ENCODE measurements around the gene EFNA4. TPM values are rescaled to one million over a fixed set of nuclear protein-coding genes. Genes with fewer than 3 reads are reported as not detected.

EFNA4 gene
- total and polyA plus RNA-seq, 9 of the 15 experiments (the other 6 are each of a cell fraction or from before 2014, with no cell fraction given), result 0.68 to 7.4 (median 6.1) TPM

- TF ChIP-seq RBBP5 (IDR thresholded peaks at IDR 0.05; ENCODE audit: borderline replicate concordance, insufficient read depth, low read length, poor library complexity, severe bottlenecking), result peak; percentile 69
- TF ChIP-seq HBP1 (CRISPR knock-in tag; IDR thresholded peaks at IDR 0.05), result no peak
- TF ChIP-seq CBFB (CRISPR knock-in tag; IDR thresholded peaks at IDR 0.05), result peak; percentile 66; the same call in 1 of the 2 replicates
- no peak for TF ChIP-seq U2AF2 (optimal IDR thresholded peaks at IDR 0.05; ENCODE audit: low read depth, low read length)
- TF ChIP-seq TEAD2 (tag; IDR thresholded peaks at IDR 0.05), result no peak
- no peak for TF ChIP-seq ZNF324 (CRISPR knock-in tag; IDR thresholded peaks at IDR 0.05)
- no peak for TF ChIP-seq BRD4 (IDR thresholded peaks at IDR 0.05)
- TF ChIP-seq ILK (tag; IDR thresholded peaks at IDR 0.05; ENCODE audit: borderline replicate concordance, low read depth), result no peak
- TF ChIP-seq BHLHE40 (IDR thresholded peaks at IDR 0.05; ENCODE audit: low read length), result peak; percentile 69
- TF ChIP-seq ZNF41 (CRISPR knock-in tag; conservative IDR thresholded peaks at IDR 0.05), result 0 out of 2 replicates have a peak, but pooled peaks have one; percentile 47
- no peak for TF ChIP-seq ETV1 (tag; conservative IDR thresholded peaks at IDR 0.05; ENCODE audit: low read depth)
- no peak; the same call in 1 of the 2 replicates for TF ChIP-seq XRCC5 (IDR thresholded peaks at IDR 0.05; ENCODE audit: low read depth, low read length)
- no peak for TF ChIP-seq RFX5 (IDR thresholded peaks at IDR 0.05; ENCODE audit: low read depth, low read length)
- TF ChIP-seq, protein P1, sequence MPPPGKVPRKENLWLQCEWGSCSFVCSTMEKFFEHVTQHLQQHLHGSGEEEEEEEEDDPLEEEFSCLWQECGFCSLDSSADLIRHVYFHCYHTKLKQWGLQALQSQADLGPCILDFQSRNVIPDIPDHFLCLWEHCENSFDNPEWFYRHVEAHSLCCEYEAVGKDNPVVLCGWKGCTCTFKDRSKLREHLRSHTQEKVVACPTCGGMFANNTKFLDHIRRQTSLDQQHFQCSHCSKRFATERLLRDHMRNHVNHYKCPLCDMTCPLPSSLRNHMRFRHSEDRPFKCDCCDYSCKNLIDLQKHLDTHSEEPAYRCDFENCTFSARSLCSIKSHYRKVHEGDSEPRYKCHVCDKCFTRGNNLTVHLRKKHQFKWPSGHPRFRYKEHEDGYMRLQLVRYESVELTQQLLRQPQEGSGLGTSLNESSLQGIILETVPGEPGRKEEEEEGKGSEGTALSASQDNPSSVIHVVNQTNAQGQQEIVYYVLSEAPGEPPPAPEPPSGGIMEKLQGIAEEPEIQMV (tag; conservative IDR thresholded peaks at IDR 0.05; ENCODE audit: low read depth), result no peak
- peak; percentile 91; the same call in 1 of the 2 replicates for TF ChIP-seq SPI1 (IDR thresholded peaks at IDR 0.05; ENCODE audit: borderline replicate concordance, low read depth, low read length)
- no peak for TF ChIP-seq ETV6 (IDR thresholded peaks at IDR 0.05; ENCODE audit: borderline replicate concordance in 1 of 2, low read depth in 2 of 2, low read length in 1 of 2)
- TF ChIP-seq ETV6 (CRISPR knock-in tag; IDR thresholded peaks at IDR 0.05; ENCODE audit: borderline replicate concordance), result no peak
- no peak; the same call in 1 of the 2 replicates for TF ChIP-seq NFE2 (IDR thresholded peaks at IDR 0.05; ENCODE audit: low read depth)
- no peak for TF ChIP-seq ZEB2 (IDR thresholded peaks at IDR 0.05)
- TF ChIP-seq ATF2 (CRISPR knock-in tag; IDR thresholded peaks at IDR 0.05), result no peak
- TF ChIP-seq, protein P2, sequence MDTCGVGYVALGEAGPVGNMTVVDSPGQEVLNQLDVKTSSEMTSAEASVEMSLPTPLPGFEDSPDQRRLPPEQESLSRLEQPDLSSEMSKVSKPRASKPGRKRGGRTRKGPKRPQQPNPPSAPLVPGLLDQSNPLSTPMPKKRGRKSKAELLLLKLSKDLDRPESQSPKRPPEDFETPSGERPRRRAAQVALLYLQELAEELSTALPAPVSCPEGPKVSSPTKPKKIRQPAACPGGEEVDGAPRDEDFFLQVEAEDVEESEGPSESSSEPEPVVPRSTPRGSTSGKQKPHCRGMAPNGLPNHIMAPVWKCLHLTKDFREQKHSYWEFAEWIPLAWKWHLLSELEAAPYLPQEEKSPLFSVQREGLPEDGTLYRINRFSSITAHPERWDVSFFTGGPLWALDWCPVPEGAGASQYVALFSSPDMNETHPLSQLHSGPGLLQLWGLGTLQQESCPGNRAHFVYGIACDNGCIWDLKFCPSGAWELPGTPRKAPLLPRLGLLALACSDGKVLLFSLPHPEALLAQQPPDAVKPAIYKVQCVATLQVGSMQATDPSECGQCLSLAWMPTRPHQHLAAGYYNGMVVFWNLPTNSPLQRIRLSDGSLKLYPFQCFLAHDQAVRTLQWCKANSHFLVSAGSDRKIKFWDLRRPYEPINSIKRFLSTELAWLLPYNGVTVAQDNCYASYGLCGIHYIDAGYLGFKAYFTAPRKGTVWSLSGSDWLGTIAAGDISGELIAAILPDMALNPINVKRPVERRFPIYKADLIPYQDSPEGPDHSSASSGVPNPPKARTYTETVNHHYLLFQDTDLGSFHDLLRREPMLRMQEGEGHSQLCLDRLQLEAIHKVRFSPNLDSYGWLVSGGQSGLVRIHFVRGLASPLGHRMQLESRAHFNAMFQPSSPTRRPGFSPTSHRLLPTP (IDR thresholded peaks at IDR 0.05; ENCODE audit: borderline replicate concordance, extremely low read depth, insufficient read length), result no peak
Measured at GRCh38 chr1:155050560-155051341, 12.8 kb upstream of the EFNA4 start, which contains the start of gene ADAM15 (continued).

All from K562 (cell line).